GM18498 (cell line): ENCODE measurements around the gene DLL1.
"Not testable (repeated sequence)": the region's sequence is repeated elsewhere in the genome, so short reads cannot be mapped to it uniquely, and the experiment has no call there.

Experiments used
- ATAC-seq: cut with Tn5 transposase; IDR thresholded peaks from one replicate; pipeline ENCODE4 v1.9.1; 2021; ENCODE audit warnings: mild to moderate bottlenecking, moderate library complexity; ENCODE audit not compliant: unreplicated experiment

Gene DLL1

DNA sequence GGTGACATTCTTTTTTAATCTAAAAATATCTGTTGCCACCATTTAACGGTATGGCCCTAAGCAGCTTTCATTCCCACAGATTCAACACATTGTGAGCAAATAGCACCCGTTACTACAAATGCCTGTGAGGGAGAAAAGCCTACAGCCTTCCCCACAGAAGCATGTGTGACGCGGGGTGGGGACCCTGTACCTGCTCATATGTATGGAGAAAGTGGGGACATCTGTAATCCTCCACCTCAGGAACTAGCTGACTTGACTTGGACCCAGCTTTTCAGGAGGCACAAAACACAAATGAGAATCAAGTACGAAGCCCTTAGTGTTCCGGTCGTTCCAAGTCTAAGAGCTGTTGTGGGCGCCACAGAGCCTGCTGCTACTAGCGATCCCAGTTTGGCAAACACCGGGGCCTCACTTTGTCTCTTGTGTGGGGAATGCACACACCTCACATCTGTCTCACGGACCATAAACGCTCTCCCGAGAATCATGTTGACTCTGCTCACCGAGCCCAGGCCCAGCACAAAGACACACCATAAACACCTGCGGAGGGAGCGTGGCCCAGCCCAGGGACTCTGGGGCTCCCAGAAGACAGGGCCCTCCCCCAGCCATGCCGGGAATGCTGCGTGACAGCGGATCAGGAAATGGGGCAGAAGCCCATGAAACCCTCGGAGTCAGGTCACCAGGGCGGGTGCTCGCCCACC, 21.6 kb downstream of the DLL1 start:
- no peak for ATAC-seq

DNA sequence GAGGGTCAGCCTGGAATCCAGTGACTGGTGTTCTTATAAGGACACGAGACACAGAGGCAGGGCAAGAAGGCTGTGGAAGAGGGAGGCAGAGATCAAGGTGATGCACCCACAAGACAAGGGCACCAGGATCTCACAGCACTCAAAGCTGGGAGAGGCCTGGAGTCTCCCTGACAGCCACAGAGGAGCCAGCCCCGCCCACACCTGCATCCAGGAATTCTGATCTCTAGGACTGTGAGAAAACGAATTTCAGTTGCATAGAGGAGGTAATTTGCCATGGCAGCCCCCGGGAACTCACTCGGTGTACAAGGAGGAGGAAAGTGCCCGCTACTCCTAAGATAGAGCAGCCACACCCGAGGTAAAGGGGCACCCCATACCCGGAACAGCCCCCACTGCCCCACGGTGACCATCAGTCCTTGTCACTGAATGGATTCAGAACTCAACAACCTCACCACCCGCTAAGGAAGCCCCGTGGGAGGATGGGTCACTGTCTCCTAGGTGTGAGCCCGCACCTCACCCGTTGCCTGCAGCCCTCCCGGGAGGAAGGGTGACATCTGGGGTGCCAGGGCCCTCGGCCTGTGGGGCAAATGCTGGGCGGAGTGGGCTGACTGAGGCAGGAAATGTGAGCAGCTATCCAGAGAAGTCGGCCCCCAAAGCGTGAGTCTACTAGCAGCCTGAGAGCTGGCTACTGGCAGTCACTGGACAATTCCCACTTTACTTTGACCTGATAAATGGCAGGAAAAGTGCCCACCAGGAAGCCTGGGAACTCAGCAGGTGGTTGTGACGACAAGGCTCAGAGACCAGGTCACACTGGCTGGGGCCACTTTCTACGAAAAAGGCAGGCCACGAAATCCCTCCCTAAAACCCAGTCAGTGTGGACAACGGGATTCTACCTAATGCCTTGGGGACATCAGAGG, 22.4 kb downstream of the DLL1 start:
- no peak for ATAC-seq

GRCh38 chr6:170267688-170268087, 23.2 kb downstream of the DLL1 start:
- ATAC-seq = no peak

- ATAC-seq = no peak
Observed at GRCh38 chr6:170266061-170266825, 24.6 kb downstream of the DLL1 start.

DNA sequence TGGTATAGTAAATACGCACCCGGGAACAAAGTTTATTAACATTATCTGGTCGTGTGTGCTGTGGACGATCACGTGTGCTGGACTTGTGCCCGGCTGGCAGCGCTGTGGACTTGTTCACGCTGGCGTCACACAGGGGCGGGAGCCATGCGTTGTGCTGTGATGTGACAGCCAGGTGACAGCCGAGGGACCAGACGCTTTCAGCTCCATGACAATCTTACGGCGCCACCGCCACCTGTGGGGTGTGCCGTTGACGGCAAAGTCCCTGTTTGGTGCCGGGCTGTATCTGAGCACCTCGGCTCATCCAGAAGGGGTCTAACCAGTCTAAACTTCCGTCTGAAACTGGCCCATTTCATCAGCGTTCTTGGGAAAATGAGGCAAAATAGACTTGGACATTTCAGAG, 25.2 kb downstream of the DLL1 start:
- ATAC-seq = no peak

DNA sequence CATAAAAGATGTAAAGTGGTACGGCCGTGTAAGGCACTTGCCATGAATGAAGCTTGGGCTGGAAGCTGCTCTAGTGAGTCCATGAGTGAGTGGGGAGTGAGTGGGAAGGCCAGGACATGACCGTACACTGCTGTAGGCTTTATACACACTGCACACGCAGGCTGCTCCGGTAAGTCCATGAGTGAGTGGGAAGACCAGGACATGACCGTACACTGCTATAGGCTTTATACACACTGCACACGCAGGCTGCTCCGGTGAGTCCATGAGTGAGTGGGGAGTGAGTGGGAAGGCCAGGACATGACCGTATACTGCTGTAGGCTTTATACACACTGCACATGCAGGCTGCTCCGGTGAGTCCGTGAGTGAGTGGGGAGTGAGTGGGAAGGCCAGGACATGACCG, 26.2 kb downstream of the DLL1 start:
- ATAC-seq = not testable (repeated sequence)

DNA sequence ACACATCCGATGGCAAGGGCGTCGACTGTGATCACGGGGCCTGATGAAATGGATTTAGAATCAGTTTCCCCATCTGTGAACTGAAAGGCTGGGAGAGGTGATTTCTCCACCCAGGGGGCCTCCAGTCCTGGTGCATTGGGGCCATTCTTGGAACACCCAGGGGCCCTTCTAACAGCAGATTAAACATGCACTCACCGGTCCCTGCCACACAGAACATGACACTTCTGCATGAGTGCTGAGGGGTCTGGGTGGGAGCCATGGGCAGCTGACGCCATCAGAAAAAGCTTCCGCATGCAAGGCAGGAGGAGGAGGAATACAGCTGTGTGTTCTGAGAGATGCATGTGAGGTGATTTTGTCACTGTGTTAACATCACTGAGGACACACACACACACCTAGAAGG, 26.8 kb downstream of the DLL1 start:
- ATAC-seq = no peak

GRCh38 chr6:170263410-170263809, 27.5 kb downstream of the DLL1 start:
- no peak for ATAC-seq

- ATAC-seq = no peak
Observed at GRCh38 chr6:170262489-170263088, 28.3 kb downstream of the DLL1 start.

DNA sequence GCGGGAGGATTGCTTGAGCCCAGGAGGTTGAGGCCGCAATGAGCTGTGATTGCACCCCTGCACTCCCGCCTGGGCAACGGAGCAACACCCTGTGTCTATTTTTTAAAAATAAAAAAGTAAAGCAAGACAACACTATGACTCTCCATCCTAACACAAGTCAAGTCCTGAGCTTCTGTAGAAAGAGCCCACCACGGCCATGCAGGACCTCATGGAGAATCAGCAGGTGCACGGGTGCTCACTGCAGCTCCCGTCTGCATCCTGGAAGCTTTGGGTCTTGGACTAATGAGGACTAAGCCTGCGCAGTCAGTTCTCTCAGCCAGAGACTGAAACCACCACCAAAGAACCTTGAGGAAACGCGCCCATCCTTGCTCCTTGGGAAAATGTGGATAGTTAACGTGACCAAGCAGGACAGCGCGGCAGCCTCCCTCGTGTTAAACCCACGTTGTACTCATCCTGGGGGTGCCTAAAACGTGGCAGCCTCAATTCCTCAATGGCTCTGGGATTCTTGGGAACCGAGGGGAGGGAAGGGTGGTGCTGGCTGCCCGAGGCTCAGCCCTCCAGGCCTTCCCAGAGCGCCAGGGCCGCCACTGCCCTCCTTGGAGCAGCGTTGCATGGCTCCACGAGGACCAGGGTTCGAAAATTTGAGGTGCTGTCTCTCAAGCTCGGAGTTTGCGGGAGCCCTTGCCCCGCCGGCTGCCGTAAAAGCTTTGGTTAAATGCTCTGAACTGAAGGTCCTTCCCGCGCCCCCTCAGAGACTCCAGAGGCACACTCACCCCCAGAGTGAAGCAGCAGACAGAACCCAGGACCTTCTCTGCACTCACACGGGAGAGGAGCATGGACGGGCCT, 29.0 kb downstream of the DLL1 start:
- ATAC-seq = no peak

DNA sequence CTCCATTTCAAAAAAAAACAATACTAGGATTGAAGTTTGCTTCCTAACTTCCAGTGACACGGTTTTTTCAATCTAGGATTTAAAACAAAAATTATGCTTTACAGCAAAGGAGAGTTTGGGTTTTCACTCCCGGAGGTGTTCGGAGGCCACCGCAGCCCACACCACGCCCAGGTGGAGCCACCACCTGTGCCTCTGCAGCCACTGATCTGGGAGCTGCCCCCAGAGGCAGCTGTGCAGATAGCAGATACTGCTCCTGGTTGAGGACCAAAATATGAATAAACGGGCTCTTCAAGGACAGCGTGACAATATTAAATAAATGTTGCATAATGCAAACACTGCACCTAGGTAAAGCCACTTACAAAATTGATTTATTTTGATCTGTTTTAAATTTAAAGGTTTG, 30.2 kb downstream of the DLL1 start:
- no peak for ATAC-seq

DNA sequence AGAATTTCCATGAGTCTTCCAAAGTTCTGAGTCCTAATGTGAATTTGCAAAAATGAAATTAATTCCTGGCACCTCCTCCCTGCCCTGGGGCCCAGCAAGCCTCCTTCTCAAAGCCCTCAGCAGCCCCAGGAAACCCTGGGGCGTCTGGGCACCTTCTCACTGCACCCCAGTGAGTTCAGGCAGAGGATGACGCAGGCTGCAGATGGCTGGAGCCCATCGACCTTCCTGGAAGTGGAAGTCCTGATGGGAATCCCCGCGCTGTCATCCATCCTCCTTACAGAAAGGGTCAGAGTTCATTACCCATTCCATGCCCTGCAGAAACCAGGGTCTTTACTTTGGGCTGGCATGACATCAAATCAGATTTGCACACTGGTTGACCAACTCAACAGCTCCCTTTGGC, 31.6 kb downstream of the DLL1 start:
- ATAC-seq = no peak

GRCh38 chr6:170258407-170258806, 32.5 kb downstream of the DLL1 start:
- no peak for ATAC-seq

DNA sequence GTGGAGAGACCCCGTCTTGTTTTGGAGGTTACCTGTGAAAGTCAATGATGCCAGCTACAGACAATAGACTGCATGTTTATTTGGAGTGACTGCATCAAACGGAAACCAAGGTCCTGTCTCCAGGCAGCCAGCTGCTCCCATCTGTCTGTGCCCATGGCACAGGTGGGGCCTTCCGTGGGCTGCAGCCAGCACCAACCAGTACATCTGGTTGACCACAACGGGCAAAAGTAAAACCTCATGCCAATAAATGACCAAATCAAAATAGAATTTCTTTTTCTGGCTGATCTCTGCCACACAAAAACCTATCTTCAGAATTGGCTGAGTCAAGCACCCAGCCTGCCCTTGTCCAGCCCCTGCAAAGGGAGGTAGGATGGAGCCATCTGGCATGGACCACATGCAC, 33.5 kb downstream of the DLL1 start:
- ATAC-seq = no peak

DNA sequence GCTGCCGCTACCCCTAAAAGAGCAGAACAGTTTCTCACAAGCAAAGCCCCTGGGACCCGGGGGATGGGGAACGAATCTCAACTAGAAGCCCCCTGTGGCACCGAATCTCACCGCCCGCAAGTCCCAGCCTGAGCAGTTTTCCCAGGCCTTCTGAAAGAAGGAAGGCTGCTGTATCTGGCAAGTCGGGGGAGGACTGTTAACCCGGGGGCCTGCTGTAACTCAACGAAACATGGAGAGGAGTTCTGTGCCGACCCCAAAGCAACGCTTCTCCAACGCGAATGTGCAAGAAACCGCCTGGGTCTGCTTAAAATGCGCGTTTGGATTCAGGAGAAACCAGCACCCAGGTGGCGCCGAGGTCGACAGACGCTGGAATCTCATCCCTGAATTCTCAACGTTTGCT, 34.2 kb downstream of the DLL1 start:
- ATAC-seq = no peak

- ATAC-seq = no peak
Observed at GRCh38 chr6:170255426-170256125, 35.3 kb downstream of the DLL1 start.

GRCh38 chr6:170254315-170255213, 36.3 kb downstream of the DLL1 start:
- ATAC-seq = no peak

GRCh38 chr6:170253910-170254269, 37.0 kb downstream of the DLL1 start:
- no peak for ATAC-seq
